DOHH2 (cell line): Measurements from ENCODE around the gene RSPO1.

Source experiments
- CTCF ChIP-seq: fragments of 200-600 bp; sonication (generic); IDR thresholded peaks from one replicate; pipeline ENCODE4 v1.5.1; 2014; ENCODE audit warnings: antibody characterized with exemption, mild to moderate bottlenecking, low read depth, low read length; ENCODE audit not compliant: poor library complexity, severe bottlenecking
- EZH2phosphoT487 ChIP-seq: fragments of 200-600 bp; sonication (generic); IDR thresholded peaks from 2 replicates; pipeline ENCODE4 v1.6.1; 2017; ENCODE audit warnings: borderline replicate concordance, mild to moderate bottlenecking, antibody characterized with exemption, low read length, moderate library complexity, mixed read lengths

DNA sequence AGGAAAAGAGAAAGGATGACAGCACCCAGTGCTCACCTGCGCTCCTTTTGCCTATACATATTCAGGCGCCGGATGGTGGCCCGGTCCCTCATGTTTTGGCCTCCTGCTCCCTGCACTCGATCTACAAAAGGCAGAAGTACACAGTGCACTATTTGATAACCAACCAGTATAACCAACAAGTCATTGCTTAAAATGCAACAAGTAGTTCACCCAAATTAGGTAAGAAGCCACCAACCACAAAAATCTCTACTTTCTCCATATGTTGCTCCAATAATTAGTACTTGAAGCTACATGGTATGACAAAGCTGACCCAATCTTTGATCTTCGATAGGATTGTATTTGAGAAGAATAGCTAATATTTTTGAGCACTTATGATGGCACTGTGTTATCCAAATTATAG lies 41.0 kb downstream of the RSPO1 start:
- no peak for TF ChIP-seq CTCF
- no peak for TF ChIP-seq EZH2phosphoT487
